ENCODE data around the gene BLCAP.
"Not testable (repeated sequence)": the region's sequence is repeated elsewhere in the genome, so short reads cannot be mapped to it uniquely, and the experiment has no call there.

BLCAP gene

DNA sequence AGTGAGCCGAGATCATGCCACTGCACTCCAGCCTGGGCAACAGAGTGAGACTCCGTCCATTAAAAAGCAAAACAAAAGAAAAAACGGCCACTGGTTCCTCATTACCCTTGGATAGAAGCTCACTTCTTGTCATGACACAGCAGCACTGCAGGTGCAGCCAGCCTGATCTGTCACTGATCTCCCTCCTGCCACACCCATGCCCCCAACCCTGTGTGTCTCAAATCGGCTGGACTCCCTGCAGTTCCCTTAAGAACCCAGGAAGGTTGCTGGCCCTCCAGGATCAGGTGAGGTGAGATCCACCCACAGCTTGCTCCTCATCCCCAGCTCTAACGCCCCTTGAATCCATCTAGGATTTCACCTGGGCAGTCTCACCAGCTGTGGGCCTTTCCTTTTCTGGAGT is 32.9 kb downstream of the BLCAP start:
- no peak overlapping the region for H3K27ac ChIP-seq
- no peak for DNase-seq (ENCODE audit: low read depth, low spot score)

GRCh38 chr20:37494301-37494700 is 33.4 kb downstream of the BLCAP start:
- no peak for DNase-seq (ENCODE audit: low read depth, low spot score)
- no peak overlapping the region for H3K27ac ChIP-seq

GRCh38 chr20:37492945-37493344 is 34.7 kb downstream of the BLCAP start:
- H3K27ac ChIP-seq = no peak overlapping the region
- DNase-seq (ENCODE audit: low read depth, low spot score) = no peak

GRCh38 chr20:37492096-37492625 is 35.5 kb downstream of the BLCAP start:
- no peak overlapping the region for H3K27ac ChIP-seq
- no peak for DNase-seq (ENCODE audit: low read depth, low spot score)

- H3K27ac ChIP-seq = no peak overlapping the region
- no peak for DNase-seq (ENCODE audit: low read depth, low spot score)
Measured at GRCh38 chr20:37490663-37491350, 36.9 kb downstream of the BLCAP start.

GRCh38 chr20:37486209-37486608 is 41.5 kb downstream of the BLCAP start:
- not testable (repeated sequence) for DNase-seq (ENCODE audit: low read depth, low spot score); H3K27ac ChIP-seq

GRCh38 chr20:37484331-37484730 is 43.3 kb downstream of the BLCAP start:
- no peak for DNase-seq (ENCODE audit: low read depth, low spot score)
- no peak overlapping the region for H3K27ac ChIP-seq

DNA sequence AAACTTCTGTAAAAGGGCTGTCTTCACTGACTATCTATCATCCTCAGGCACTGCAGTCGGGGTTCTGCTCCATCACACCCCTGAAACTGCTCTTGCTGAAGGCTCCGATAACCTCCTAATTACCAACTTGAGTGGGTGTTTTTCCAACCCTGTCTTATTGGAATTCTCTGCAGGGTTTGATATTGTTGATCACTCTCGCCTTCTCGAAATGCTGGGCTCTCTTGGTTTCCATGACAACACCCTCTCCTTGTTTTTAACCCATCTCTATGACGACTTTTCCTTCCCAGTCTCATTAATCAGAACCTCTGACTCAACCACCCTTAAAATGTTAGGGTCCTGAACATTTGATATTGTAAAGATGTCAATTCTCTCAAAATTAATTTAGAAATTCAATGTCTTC is 46.1 kb downstream of the BLCAP start:
- no peak for DNase-seq (ENCODE audit: low read depth, low spot score)
- H3K27ac ChIP-seq = no peak overlapping the region

- DNase-seq (ENCODE audit: low read depth, low spot score) = no peak
- no peak overlapping the region for H3K27ac ChIP-seq
Measured at GRCh38 chr20:37480919-37481318, 46.8 kb downstream of the BLCAP start.

GRCh38 chr20:37479925-37480691 is 47.6 kb downstream of the BLCAP start:
- DNase-seq (ENCODE audit: low read depth, low spot score) = no peak
- no peak overlapping the region for H3K27ac ChIP-seq

- H3K27ac ChIP-seq = no peak overlapping the region
- no peak for DNase-seq (ENCODE audit: low read depth, low spot score)
Measured at GRCh38 chr20:37479266-37479665, 48.4 kb downstream of the BLCAP start.

- no peak for DNase-seq (ENCODE audit: low read depth, low spot score)
- no peak overlapping the region for H3K27ac ChIP-seq
Measured at GRCh38 chr20:37477041-37477440, 50.6 kb downstream of the BLCAP start.

- H3K27ac ChIP-seq = no peak overlapping the region
- no peak for DNase-seq (ENCODE audit: low read depth, low spot score)
Measured at GRCh38 chr20:37475252-37475651, 52.4 kb downstream of the BLCAP start.

- H3K27ac ChIP-seq = no peak overlapping the region
- DNase-seq (ENCODE audit: low read depth, low spot score) = no peak
Measured at GRCh38 chr20:37474386-37474785, 53.3 kb downstream of the BLCAP start.

DNA sequence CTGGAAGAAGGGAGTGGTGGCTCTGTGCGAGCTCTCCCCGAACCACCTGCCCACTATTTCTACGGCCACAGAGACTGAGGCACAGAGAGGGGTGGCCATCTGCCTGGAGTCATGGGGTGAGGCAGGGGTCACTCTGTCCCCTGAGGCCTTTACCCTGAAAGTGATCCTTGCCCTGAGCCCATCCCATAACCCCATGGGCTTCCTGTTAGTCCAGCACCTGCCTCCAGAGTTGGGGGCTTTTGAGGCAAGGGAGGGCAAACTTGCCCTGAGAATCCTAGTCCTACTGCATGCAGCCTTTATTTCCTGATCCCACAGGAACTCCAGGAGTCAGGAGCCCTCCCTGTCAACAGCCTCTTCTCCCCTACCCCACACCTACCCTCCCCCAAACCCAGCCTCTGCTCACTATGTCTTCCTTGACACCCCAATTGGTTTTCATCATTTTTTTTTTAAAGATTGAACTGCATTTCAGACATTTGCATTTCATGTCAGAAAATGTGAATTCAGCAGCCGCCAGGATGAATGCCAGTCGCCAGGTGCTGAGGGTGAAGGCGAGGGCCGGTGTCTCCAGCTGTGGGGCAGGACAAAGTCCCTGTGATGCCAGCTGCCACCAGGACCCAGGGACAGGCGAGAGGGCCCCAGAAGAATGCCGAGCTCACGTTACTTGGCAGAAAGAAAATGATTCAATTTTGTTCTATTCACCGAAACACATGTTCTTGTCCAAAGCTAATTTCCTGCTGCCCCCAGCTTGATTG is 54.3 kb downstream of the BLCAP start:
- no peak for DNase-seq (ENCODE audit: low read depth, low spot score)
- no peak overlapping the region for H3K27ac ChIP-seq

GRCh38 chr20:37472435-37472834 is 55.2 kb downstream of the BLCAP start:
- DNase-seq (ENCODE audit: low read depth, low spot score); H3K27ac ChIP-seq: not testable (repeated sequence)

DNA sequence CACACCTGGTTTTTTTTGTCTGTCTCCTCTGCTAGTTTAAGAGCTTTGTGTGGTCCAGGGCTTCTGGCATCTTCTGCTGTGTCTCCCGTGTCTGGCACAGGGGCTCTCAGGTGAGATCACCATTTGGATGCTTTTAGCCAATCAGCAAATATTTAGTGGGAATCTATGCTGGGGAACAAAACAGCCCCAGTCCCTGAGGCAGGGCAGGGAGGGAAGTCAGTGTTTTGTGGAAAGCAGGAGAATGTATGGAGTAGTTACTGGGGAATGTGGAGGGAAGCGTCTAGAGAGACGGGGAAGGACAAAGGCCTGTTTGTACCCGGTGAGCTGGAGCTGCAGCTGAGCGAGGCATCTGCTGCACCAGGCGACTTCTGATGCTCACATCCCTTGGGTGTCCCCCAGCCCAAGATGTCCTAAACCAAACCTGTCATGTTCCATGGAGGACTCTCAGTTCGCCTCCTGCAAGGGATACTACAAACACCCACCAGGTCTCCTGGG is 55.9 kb downstream of the BLCAP start:
- DNase-seq (ENCODE audit: low read depth, low spot score) = no peak
- no peak overlapping the region for H3K27ac ChIP-seq

DNA sequence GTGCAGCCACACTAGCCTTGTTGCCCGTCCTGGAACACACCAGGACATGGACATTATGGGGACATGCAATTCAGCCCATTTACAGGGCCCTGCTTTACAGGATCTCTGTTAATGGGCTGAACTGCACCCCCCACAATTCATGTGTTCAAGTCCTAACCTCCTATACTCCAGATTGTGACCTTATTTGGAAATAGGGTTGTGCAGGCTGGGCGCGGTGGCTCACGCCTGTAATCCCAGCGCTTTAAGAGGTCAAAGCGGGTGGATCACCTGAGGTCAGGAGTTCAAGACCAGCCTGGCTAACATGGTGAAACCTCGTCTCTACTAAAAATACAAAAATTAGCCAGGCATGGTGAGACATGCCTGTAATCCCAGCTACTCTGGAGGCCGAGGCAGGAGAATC is 57.5 kb downstream of the BLCAP start:
- not testable (repeated sequence) for DNase-seq (ENCODE audit: low read depth, low spot score); H3K27ac ChIP-seq

GRCh38 chr20:37469531-37469930 is 58.1 kb downstream of the BLCAP start:
- no peak for DNase-seq (ENCODE audit: low read depth, low spot score)

DNA sequence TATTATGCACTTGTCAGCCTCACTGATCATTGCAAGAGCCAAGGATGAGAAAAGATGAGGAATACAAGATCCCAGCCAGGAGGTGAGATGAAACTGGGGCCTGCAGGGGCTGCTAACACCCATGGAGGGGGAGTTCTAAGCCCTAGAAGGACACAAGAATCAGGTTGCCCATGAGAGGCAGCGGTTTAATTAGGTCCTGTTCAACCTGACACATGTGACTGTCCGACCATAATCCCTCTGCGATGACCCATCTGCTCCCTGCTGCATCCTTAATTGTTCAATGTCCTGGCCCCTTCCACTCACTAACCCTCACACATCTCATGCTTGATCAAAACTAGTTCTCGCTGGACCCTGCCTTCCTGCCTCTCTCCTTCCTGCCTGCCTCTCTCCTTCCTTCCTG is 58.8 kb downstream of the BLCAP start:
- no peak overlapping the region for H3K27ac ChIP-seq
- DNase-seq (ENCODE audit: low read depth, low spot score) = no peak

More at GRCh38 chr20:37469531-37469930, 58.1 kb downstream of the BLCAP start:
- H3K27ac ChIP-seq = no peak overlapping the region

Measured in epithelial cell of prostate (primary cell).